K562 (cell line): ENCODE data around the gene PLA2R1. TPM values are rescaled to one million over a fixed set of nuclear protein-coding genes. Genes with fewer than 3 reads are reported as not detected.
A peak's percentile ranks its signal among the peaks of the same experiment; 100 is the strongest.

Experiments used
- ATAC-seq: fragments of 200-7000 bp; cut with Tn5 transposase; 3 replicates; pipeline ENCODE4 v1.9.1; 2020; ENCODE audit warnings: moderate library complexity
- BruUV-seq: library from RNA; stranded (reverse); fragments of 400-500 nt; replicated peaks from 2 replicates; lab custom pipeline; 2021; lab: Mats Ljungman, UMichigan
- CTCF ChIA-PET: fragments of 300-600 bp; formaldehyde crosslinking; extraction: SDS; loops from one replicate; lab custom pipeline; 2021; ENCODE audit warnings: low intra/inter-chr PET ratio; lab: Yijun Ruan, JAX
- POLR2A ChIA-PET: fragments of 300-600, 350-650 bp; sonication (Branson Sonifier 250); formaldehyde crosslinking; extraction: SDS; loops from one replicate; lab custom pipeline; 2021; ENCODE audit warnings: antibody characterized with exemption, inconsistent platforms; lab: Yijun Ruan, JAX
- DNase-seq, 4 experiments: peaks; one replicate each; pipeline versions ENCODE4 v3.0.0 to v3.0.0-alpha.2; 2011 to 2018; ENCODE audit warnings: low spot score in 3 of 4, mixed read lengths in 3 of 4; ENCODE audit errors: extremely low read depth in 1 of 4
- FAIRE-seq: peaks from 2 replicates; lab custom pipeline; 2011; peaks lifted over from hg19 to GRCh38; lab: Jason Lieb, UNC
- H2AFZ ChIP-seq: 2 replicates; pipeline ENCODE4 v1.6.0; 2011; ENCODE audit warnings: low read depth, low read length, control low read depth, inconsistent platforms
- H3K27ac ChIP-seq: fragments of 200-600 bp; 3 replicates; pipeline ENCODE4 v1.8.0; 2011; ENCODE audit warnings: low read depth, mild to moderate bottlenecking, control low read depth, inconsistent platforms, low read length, moderate library complexity, mixed read lengths; ENCODE audit errors: extremely low read depth
- H3K27me3 ChIP-seq, 2 experiments: fragments of 300-600 bp in 1 of 2; 2 replicates in 1 of 2; 3 replicates in 1 of 2; pipeline versions ENCODE4 v1.6.0 to v1.8.0; 2011; ENCODE audit warnings: inconsistent platforms in 2 of 2, low read length in 2 of 2, mild to moderate bottlenecking in 1 of 2, mixed read lengths in 1 of 2, moderate library complexity in 1 of 2; ENCODE audit not compliant: control insufficient read depth in 2 of 2, insufficient read depth in 2 of 2
- H3K36me3 ChIP-seq: fragments of 300-600 bp; 3 replicates; pipeline ENCODE4 v1.8.0; 2011; ENCODE audit warnings: mild to moderate bottlenecking, low read length, inconsistent platforms; ENCODE audit not compliant: control insufficient read depth, insufficient read depth
- H3K4me1 ChIP-seq, 2 experiments: fragments of 200-600 bp in 1 of 2; replicated peaks in 1 of 2; 2 replicates in 1 of 2; 3 replicates in 1 of 2; pipeline versions ENCODE4 v1.5.1 to v1.8.0; 2011; ENCODE audit warnings: inconsistent platforms in 2 of 2, low read length in 2 of 2, mild to moderate bottlenecking in 1 of 2, mixed read lengths in 1 of 2, moderate library complexity in 1 of 2; ENCODE audit not compliant: control insufficient read depth in 2 of 2, insufficient read depth in 2 of 2
- H3K4me2 ChIP-seq: 2 replicates; pipeline ENCODE4 v1.6.1; 2011; ENCODE audit warnings: low read length, control low read depth, inconsistent platforms, mixed read lengths; ENCODE audit not compliant: insufficient read depth
- H3K4me3 ChIP-seq: fragments of 200-600 bp; sonication (generic), shearing (Covaris generic); 2 replicates; pipeline ENCODE4 v1.5.1; 2016; ENCODE audit warnings: control low read depth, inconsistent platforms
- H3K79me2 ChIP-seq: fragments of 200-600 bp; 3 replicates; pipeline ENCODE4 v1.8.0; 2011; ENCODE audit warnings: low read length, inconsistent platforms; ENCODE audit not compliant: control insufficient read depth, insufficient read depth
- H3K9ac ChIP-seq, 2 experiments: 2 replicates each; pipeline versions ENCODE4 v1.6.0 to v1.6.1; 2011; ENCODE audit warnings: low read depth in 2 of 2, low read length in 2 of 2, control low read depth in 1 of 2, inconsistent platforms in 1 of 2, mild to moderate bottlenecking in 1 of 2, mixed read lengths in 1 of 2; ENCODE audit not compliant: insufficient read depth in 1 of 2
- H3K9me1 ChIP-seq: one replicate; pipeline ENCODE4 v1.6.0; 2011; ENCODE audit warnings: inconsistent platforms, mild to moderate bottlenecking, low read length, moderate library complexity; ENCODE audit not compliant: control insufficient read depth, insufficient read depth
- H3K9me3 ChIP-seq: replicated peaks from 2 replicates; pipeline ENCODE4 v1.5.1; 2011; ENCODE audit warnings: low read depth, low read length, inconsistent platforms; ENCODE audit not compliant: control insufficient read depth, insufficient read depth
- H4K20me1 ChIP-seq: replicated peaks from 2 replicates; pipeline ENCODE4 v1.6.1; 2011; ENCODE audit warnings: low read length, inconsistent platforms, mixed read lengths; ENCODE audit not compliant: control insufficient read depth, insufficient read depth
- CHD7 ChIP-seq: fragments of 200-600 bp; sonication (generic); IDR thresholded peaks from one replicate; pipeline ENCODE4 v1.6.1; 2012; ENCODE audit warnings: mild to moderate bottlenecking, low read depth, low read length, inconsistent platforms
- HNRNPK ChIP-seq: fragments of 200-400 bp; formaldehyde crosslinking; IDR thresholded peaks from one replicate; pipeline ENCODE4 v1.6.1; 2018; ENCODE audit warnings: mild to moderate bottlenecking, low read depth, low read length; ENCODE audit not compliant: poor library complexity, severe bottlenecking
- PHB2 ChIP-seq: fragments of 450-650 bp; IDR thresholded peaks from 2 replicates; pipeline ENCODE4 v1.6.1; 2017; ENCODE audit warnings: low read depth
- ZBTB43 ChIP-seq: sonication (generic); formaldehyde crosslinking; IDR thresholded peaks from 2 replicates; pipeline ENCODE4 v1.8.0; 2023; ENCODE audit warnings: mild to moderate bottlenecking, missing genetic modification reagents
- WGBS: fragments of 100-300 bp; shearing (Covaris generic); methylation state at CpG from one replicate; pipeline ENCODE4 v1.1.6; 2016; ENCODE audit warnings: low coverage, mixed read lengths; ENCODE audit not compliant: insufficient coverage; ENCODE audit errors: missing lambda C conversion rate; 5-methylcytosine and 5-hydroxymethylcytosine counted together
- in situ Hi-C: fragments of 300-500 bp; cut with MboI; formaldehyde crosslinking; loops from 4 replicates; pipeline ENCODE4 v1.15.0; 2018; ENCODE audit warnings: inconsistent platforms, mixed read lengths
- intact Hi-C: fragments of 100-400 bp; cut with micrococcal nuclease; formaldehyde crosslinking; loops from 2 replicates; pipeline ENCODE4 v1.14.2; 2022
- polyA plus RNA-seq, 8 experiments: library from polyadenylated mRNA; depleted of rRNA in 4 of 8; stranded (reverse) in 5 of 8; unstranded in 3 of 8; fragments of >200 nt; fragmentation: Nextera tagmentation in 2 of 8; fragmentation: Illumina TruSeq in 1 of 8; extraction: Ambion mirVana in 2 of 8; extraction: Trizol in 1 of 8; gene quantifications; 2 replicates each; pipeline versions ENCODE4 v1.2.1 to v1.2.3, GENCODE V29; 2011 to 2014; ENCODE audit warnings: inconsistent platforms in 1 of 8, missing spikeins in 1 of 8
- total RNA-seq, 7 experiments: library from RNA; depleted of rRNA in 6 of 7; stranded (reverse); fragments of >200 nt in 6 of 7; fragmentation: Illumina TruSeq in 2 of 7; extraction: Trizol in 2 of 7; gene quantifications; 2 replicates each; pipeline versions ENCODE4 v1.2.1 to v1.2.3, GENCODE V29; 2011 to 2021; ENCODE audit warnings: low replicate concordance in 1 of 7

Gene PLA2R1
- total and polyA plus RNA-seq, 9 of the 15 experiments (the other 6 are each of a cell fraction or from before 2014, with no cell fraction given) = not detected

- intact Hi-C loops = no loop called here
- no peaks in the 10 kb centered on the region for H4K20me1 ChIP-seq
- ATAC-seq (peak; percentile 43; the same call in 2 of the 3 replicates), DNase-seq (no peak), FAIRE-seq (no peak)
- no TSS peak for BruUV-seq
- TF ChIP-seq ZBTB43 (CRISPR knock-in tag) (no peak), PHB2 (no peak), CHD7 (no peak), HNRNPK (no peak)
- no peaks in the 10 kb centered on the region for H3K36me3 ChIP-seq
- H3K79me2 ChIP-seq = no peaks in the 10 kb centered on the region
- ChIA-PET CTCF (no interaction called here), POLR2A (interaction anchor here (1.0 kb wide), 1 partner anchor 10 kb away, joined by 3 read pairs; no protein-coding TSS in a partner anchor)
- H3K9me1 ChIP-seq = no peaks in the 10 kb centered on the region
- 0% methylated on average over 2 of the region's 2 CpGs for WGBS
- H3K4me2 ChIP-seq = no peak overlapping the region
- H3K27ac ChIP-seq = no peak overlapping the region
- in situ Hi-C loops = no loop called here
- H3K4me3 ChIP-seq = no peak overlapping the region
- H3K9ac ChIP-seq = no peak overlapping the region
- H3K4me1 ChIP-seq = no peaks in the 10 kb centered on the region
- H3K27me3 ChIP-seq = no peaks in the 10 kb centered on the region
- no peaks in the 10 kb centered on the region for H3K9me3 ChIP-seq
- no peak overlapping the region for H2AFZ ChIP-seq
Measured at GRCh38 chr2:160029270-160029628, 33.2 kb downstream of the PLA2R1 start.
